ENCODE measurements around the gene SLITRK1. TPM values are rescaled to one million over a fixed set of nuclear protein-coding genes. Genes with fewer than 3 reads are reported as not detected.

The SLITRK1 gene
- total and polyA plus RNA-seq, 2 donors (not counting 3 experiments of a cell fraction or from before 2014, with no cell fraction given) = not detected

GRCh38 chr13:83865161-83866137, 16.8 kb downstream of the SLITRK1 start:
- no peak overlapping the region for H3K4me3 ChIP-seq (replicated peaks in 1 of 3; ENCODE audit: insufficient read depth in 1 of 3, low read depth in 1 of 3, low read length in 3 of 3)

More at GRCh38 chr13:83865161-83866137, 16.8 kb downstream of the SLITRK1 start:
- CTCF ChIA-PET = no interaction called here
- no peak overlapping the region for H3K27ac ChIP-seq (ENCODE audit: insufficient read depth, low read depth, low read length)
- BruUV-seq (replicated peaks) = no TSS peak
- no peak overlapping the region for H3K9ac ChIP-seq (replicated peaks; ENCODE audit: extremely low read depth, insufficient read depth, low read length)
- TF ChIP-seq MAX (IDR thresholded peaks at IDR 0.05; ENCODE audit: insufficient read depth, insufficient read length) (no peak), MYC (IDR thresholded peaks at IDR 0.05; ENCODE audit: low read depth, low read length) (no peak), JUN (IDR thresholded peaks at IDR 0.05; ENCODE audit: borderline replicate concordance, insufficient read depth, insufficient read length, low read depth) (no peak), EZH2 (IDR thresholded peaks at IDR 0.05; ENCODE audit: borderline replicate concordance, low read depth, low read length, severe bottlenecking) (no peak), POLR2AphosphoS5 (IDR thresholded peaks at IDR 0.05; ENCODE audit: insufficient read depth, low read depth, low read length) (no peak), FOS (IDR thresholded peaks at IDR 0.05; ENCODE audit: borderline replicate concordance, insufficient read depth, low read length) (no peak), POLR2A (IDR thresholded peaks at IDR 0.05; ENCODE audit: low read depth, low read length) (no peak), GATA2 (IDR thresholded peaks at IDR 0.05; ENCODE audit: insufficient read depth, insufficient read length, low read depth, low read length) (no peak), CTCF (IDR thresholded peaks at IDR 0.05; ENCODE audit: extremely low read depth in 1 of 2, insufficient read depth in 1 of 2, low read depth in 1 of 2, low read length in 2 of 2) (no peak)
- dilution Hi-C loops (cut with MboI; ENCODE audit: extremely low pct_ligation_motif_present, low sequenced_read_pairs) (no loop called here), intact Hi-C loops (cut with micrococcal nuclease) (no loop called here)
- H4K20me1 ChIP-seq (replicated peaks; ENCODE audit: control insufficient read depth, extremely low read depth, insufficient read depth, low read length) = no peaks in the 10 kb centered on the region
- peaks cover 8% of the 10 kb centered on the region for H3K9me3 ChIP-seq (replicated peaks; ENCODE audit: control insufficient read depth, insufficient read depth, low read length)
- no peak overlapping the region for H2AFZ ChIP-seq (ENCODE audit: low read depth, low read length)
- H3K4me2 ChIP-seq (ENCODE audit: insufficient read depth, low read length) = no peak overlapping the region
- H3K79me2 ChIP-seq (ENCODE audit: control insufficient read depth, insufficient read depth, low read length) = no peaks in the 10 kb centered on the region
- FAIRE-seq (no peak), DNase-seq (ENCODE audit: low read depth, low spot score) (no peak)
- H3K36me3 ChIP-seq (ENCODE audit: control insufficient read depth in 2 of 2, extremely low read depth in 1 of 2, insufficient read depth in 2 of 2, low read length in 2 of 2) = no peaks in the 10 kb centered on the region
- no peaks in the 10 kb centered on the region for H3K27me3 ChIP-seq (ENCODE audit: control insufficient read depth in 2 of 2, insufficient read depth in 2 of 2, low read length in 2 of 2)
- H3K4me1 ChIP-seq (ENCODE audit: control insufficient read depth, extremely low read depth, insufficient read depth, low read length) = no peaks in the 10 kb centered on the region
- no peaks in the 10 kb centered on the region for H3K9me1 ChIP-seq (replicated peaks; ENCODE audit: control insufficient read depth, extremely low read depth, insufficient read depth, low read length)
- POLR2A ChIA-PET = no interaction called here

Data from endothelial cell of umbilical vein (primary cell).